Breast epithelium (tissue), 3 donors: ENCODE measurements around the gene QRICH2.

Source experiments
- CTCF ChIP-seq, 3 donors: fragments of 450-650 bp; IDR thresholded peaks; one replicate each; pipeline ENCODE4 v1.5.1; 2016 to 2017; ENCODE audit warnings: antibody characterized with exemption in 3 of 3, mild to moderate bottlenecking in 3 of 3, moderate library complexity in 3 of 3
- POLR2A ChIP-seq: fragments of 450-650 bp; IDR thresholded peaks from one replicate; pipeline ENCODE4 v1.6.1; 2016; ENCODE audit warnings: antibody characterized with exemption, mild to moderate bottlenecking, moderate library complexity
- POLR2AphosphoS5 ChIP-seq, 3 donors: sonication (generic); formaldehyde crosslinking; IDR thresholded peaks; one replicate each; pipeline ENCODE4 v1.6.1; 2017; ENCODE audit warnings: antibody characterized with exemption in 3 of 3

DNA sequence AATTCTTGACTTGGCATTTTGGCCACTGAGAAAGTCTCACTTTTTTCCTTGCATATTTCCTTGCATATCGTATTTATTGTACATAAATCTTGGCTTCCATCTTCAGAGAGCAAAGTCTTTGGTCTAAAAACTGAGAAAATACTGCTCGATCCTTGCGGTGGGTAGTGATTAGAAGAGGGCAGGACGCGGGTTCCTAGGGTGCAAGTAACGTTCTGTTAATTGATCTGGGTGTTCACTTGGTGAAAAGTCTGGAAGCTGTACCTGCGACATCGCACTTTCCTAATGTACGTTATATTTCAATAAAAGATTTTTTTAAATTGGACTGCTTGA lies 43.7 kb downstream of the QRICH2 start:
- TF ChIP-seq CTCF (IDR thresholded peaks at IDR 0.05) (no peak), POLR2A (no peak), POLR2AphosphoS5 (IDR thresholded peaks at IDR 0.05) (no peak)
